HK-2 (cell line): ENCODE results near the gene NASP.

Source experiments
- DNase-seq: peaks from one replicate; pipeline ENCODE4 v3.0.0-alpha.2; 2018; ENCODE audit not compliant: unreplicated experiment

The NASP gene, protein sequence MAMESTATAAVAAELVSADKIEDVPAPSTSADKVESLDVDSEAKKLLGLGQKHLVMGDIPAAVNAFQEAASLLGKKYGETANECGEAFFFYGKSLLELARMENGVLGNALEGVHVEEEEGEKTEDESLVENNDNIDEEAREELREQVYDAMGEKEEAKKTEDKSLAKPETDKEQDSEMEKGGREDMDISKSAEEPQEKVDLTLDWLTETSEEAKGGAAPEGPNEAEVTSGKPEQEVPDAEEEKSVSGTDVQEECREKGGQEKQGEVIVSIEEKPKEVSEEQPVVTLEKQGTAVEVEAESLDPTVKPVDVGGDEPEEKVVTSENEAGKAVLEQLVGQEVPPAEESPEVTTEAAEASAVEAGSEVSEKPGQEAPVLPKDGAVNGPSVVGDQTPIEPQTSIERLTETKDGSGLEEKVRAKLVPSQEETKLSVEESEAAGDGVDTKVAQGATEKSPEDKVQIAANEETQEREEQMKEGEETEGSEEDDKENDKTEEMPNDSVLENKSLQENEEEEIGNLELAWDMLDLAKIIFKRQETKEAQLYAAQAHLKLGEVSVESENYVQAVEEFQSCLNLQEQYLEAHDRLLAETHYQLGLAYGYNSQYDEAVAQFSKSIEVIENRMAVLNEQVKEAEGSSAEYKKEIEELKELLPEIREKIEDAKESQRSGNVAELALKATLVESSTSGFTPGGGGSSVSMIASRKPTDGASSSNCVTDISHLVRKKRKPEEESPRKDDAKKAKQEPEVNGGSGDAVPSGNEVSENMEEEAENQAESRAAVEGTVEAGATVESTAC

DNA sequence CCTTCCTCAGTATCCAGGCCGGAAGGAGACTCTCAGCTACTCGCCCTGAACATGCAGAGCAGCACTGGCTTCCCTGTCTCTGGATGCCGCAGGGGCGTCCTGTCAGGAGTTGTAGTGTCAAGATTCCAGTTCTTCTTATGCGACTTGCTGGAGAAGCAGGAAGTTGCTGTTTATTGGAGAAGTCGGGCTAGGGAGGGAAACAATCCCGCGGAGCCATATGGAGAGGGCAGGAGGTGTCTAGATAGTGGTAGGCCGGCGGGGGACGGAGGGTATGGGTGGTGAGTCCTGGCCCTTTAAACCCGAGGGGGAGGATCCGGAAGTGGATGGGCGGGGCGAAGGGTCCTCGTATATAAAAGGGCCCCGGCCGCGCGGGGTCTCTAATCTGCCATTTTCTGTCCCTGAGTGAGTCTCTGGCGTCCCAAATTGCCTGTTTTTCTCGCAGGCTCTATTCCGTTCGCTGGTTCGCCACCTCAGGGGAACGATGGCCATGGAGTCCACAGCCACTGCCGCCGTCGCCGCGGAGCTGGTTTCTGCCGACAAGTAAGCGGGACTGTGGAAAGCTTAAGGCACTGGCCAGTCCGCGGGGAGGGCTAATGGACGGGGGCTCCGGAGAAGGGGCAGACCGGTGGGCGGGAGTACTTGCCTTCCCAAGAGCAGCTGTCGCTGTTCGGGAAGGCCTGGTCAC lies at the start of gene NASP:
Gene NASP (plus strand): TSS at position 376 of the 685 bp plus-strand sequence. CDS start 106 bp downstream, at position 482.
- DNase-seq: peak; percentile 91

GRCh38 chr1:45535988-45536766 lies 47.7 kb upstream of the NASP start:
- no peak for DNase-seq

GRCh38 chr1:45536886-45537285 lies 47.0 kb upstream of the NASP start:
- no peak for DNase-seq

DNA sequence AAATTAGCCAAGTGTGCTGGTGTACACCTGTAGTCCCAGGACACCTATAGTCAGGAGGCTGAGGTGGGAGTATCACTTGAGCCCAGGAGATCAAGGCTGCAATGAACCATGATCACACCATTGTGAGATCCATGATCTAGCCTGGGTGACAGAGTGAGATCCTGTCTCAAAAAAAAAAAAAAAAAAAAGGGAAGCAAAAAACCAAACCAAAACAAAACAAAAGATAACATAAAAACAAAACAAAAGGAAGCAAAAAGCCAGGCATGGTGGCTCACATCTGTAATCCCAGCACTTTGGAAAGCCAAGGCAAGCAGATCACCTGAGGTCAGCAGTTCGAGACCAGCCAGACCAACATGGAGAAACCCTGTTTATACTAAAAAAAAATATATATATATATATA lies 42.6 kb upstream of the NASP start:
- no peak for DNase-seq

- no peak for DNase-seq
Observed at GRCh38 chr1:45542591-45542990, 41.2 kb upstream of the NASP start.

GRCh38 chr1:45543581-45544417 lies 40.0 kb upstream of the NASP start:
- DNase-seq: peak; percentile 56

DNA sequence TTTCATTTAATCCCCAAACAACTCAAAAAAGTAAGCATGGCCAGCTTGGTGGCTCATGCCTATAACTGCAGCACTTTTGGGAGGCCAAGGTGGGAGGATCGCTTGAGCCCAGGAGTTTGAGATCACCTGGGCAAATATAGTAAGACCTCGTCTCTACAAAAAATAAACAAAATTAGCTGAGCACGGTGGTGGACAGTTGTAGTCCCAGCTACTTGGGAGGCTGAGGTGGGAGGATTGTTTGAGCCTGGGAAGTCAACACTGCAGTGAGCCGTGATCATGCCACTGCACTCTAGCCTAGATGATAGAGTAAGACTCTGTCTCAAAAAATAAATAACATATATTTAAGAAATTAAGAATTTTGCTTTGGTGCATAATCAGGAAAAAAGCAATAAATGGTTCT lies 39.3 kb upstream of the NASP start:
- no peak for DNase-seq

- no peak for DNase-seq
Observed at GRCh38 chr1:45545019-45545493, 38.8 kb upstream of the NASP start.

- no peak for DNase-seq
Observed at GRCh38 chr1:45545553-45546310, 38.1 kb upstream of the NASP start.

GRCh38 chr1:45550401-45551351 lies 33.2 kb upstream of the NASP start, which contains the start of gene AKR1A1:
AKR1A1 (plus strand) TSS chr1:45550826; CDS start chr1:45561795, 10,969 bp downstream.
- peak; percentile 92 for DNase-seq

GRCh38 chr1:45551684-45552083 lies 32.2 kb upstream of the NASP start:
- no peak for DNase-seq

GRCh38 chr1:45552331-45552730 lies 31.5 kb upstream of the NASP start:
- peak; percentile 22 for DNase-seq

DNA sequence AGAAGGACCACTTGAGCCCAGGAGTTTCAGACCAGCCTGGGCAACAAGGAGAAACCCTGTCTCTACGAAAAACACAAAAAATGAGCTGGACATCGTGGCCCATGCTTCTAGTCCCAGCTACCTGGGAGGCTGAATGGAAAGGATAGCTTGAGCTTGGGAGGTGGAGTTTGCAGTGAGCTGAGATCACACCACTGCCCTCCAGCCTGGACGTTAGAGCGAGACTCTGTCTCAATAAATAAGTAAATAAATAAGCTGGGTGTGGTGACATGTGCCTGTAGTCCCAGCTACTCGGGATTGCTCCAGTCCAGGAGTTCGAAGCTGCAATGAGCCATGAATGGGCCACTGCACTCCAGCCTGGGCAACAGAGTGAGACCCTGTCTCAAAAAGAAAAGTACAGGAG lies 29.6 kb upstream of the NASP start:
- no peak for DNase-seq

GRCh38 chr1:45557422-45557944 lies 26.4 kb upstream of the NASP start:
- DNase-seq: no peak

DNA sequence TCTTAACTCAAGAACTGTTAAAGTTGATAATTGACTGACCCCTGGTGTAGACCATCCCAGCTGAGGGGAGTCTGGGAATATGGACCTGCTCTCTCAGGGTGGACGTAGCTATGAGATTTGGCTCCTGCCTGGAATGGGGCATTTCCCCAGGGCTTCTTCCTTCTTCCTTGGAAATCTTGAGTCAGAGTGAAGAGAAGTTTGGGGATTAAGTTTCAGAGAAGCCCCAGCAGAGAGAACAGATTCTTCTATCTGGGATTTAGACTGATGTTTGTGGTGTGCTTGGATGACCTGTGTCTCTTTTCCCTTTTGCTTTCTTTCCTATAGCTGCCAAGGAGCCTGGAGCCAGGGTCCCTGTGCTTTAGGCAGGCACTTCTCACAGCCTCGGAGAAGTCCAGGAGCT lies 20.0 kb upstream of the NASP start:
- no peak for DNase-seq

DNA sequence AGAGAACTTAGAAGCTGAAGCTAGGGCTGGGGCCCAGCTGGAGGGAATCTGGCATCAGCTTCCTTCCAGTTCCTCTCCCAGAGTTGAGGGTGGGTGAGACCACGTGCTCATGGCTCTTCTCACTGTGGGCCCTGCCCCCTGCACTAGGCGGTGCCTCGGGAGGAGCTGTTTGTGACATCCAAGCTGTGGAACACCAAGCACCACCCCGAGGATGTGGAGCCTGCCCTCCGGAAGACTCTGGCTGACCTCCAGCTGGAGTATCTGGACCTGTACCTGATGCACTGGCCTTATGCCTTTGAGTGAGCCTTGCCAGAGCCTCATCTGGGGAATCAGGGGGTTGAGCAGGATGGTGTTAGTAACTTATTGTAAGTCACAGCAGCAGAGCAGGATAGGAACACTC lies 17.1 kb upstream of the NASP start:
- DNase-seq: no peak

GRCh38 chr1:45567911-45568310 lies 15.9 kb upstream of the NASP start:
- DNase-seq: no peak

- no peak for DNase-seq
Observed at GRCh38 chr1:45568421-45568820, 15.4 kb upstream of the NASP start.
